K562 (cell line): ENCODE measurements around the gene HNRNPH3. TPM values are rescaled to one million over a fixed set of nuclear protein-coding genes. Genes with fewer than 3 reads are reported as not detected.

Experiments used
- AFF4 ChIP-seq: sonication (generic); formaldehyde crosslinking; IDR thresholded peaks from 2 replicates; pipeline ENCODE4 v1.8.0; 2023; ENCODE audit warnings: mild to moderate bottlenecking, missing genetic modification reagents
- CLOCK ChIP-seq: fragments of 250-450 bp; sonication (Bioruptor Pico); IDR thresholded peaks from 2 replicates; pipeline ENCODE4 v1.4.0; 2020; ENCODE audit warnings: mild to moderate bottlenecking, moderate library complexity, borderline replicate concordance
- CREB3 ChIP-seq: fragments of 450-650 bp; conservative IDR thresholded peaks from 2 replicates; pipeline ENCODE4 v1.6.1; 2016; ENCODE audit warnings: missing genetic modification characterization, low read depth, mild to moderate bottlenecking, missing compliant biosample characterization, moderate library complexity
- CSDE1 ChIP-seq, 2 experiments: fragments of 450-650 bp; IDR thresholded peaks; 2 replicates each; pipeline ENCODE4 v1.6.1; 2016; ENCODE audit warnings: mild to moderate bottlenecking in 1 of 2
- EHMT2 ChIP-seq: fragments of 450-650 bp; IDR thresholded peaks from 2 replicates; pipeline ENCODE4 v1.6.1; 2018; ENCODE audit warnings: antibody characterized with exemption
- EWSR1 ChIP-seq: fragments of 450-650 bp; IDR thresholded peaks from 2 replicates; pipeline ENCODE4 v1.6.1; 2018; ENCODE audit warnings: borderline replicate concordance, mild to moderate bottlenecking, low read depth, moderate library complexity; ENCODE audit not compliant: partially characterized antibody
- FOXJ2 ChIP-seq: fragments of 200-800 bp; sonication (Bioruptor generic); IDR thresholded peaks from 2 replicates; pipeline ENCODE4 v1.6.1; 2016; ENCODE audit warnings: missing genetic modification characterization, missing compliant biosample characterization
- HOMEZ ChIP-seq: fragments of 250-450 bp; sonication (Bioruptor Pico); IDR thresholded peaks from 2 replicates; pipeline ENCODE4 v1.4.0; 2020; ENCODE audit warnings: mild to moderate bottlenecking, moderate library complexity
- KLF1 ChIP-seq: fragments of 450-650 bp; IDR thresholded peaks from 2 replicates; pipeline ENCODE4 v1.6.1; 2016; ENCODE audit warnings: missing genetic modification characterization, missing compliant biosample characterization
- MBD2 ChIP-seq: sonication (generic); IDR thresholded peaks from 2 replicates; pipeline ENCODE4 v1.6.1; 2016; ENCODE audit warnings: low read depth, borderline replicate concordance
- MEF2A ChIP-seq: IDR thresholded peaks from 2 replicates; pipeline ENCODE4 v1.6.1; 2011; ENCODE audit warnings: low read depth, mild to moderate bottlenecking, low read length, moderate library complexity; ENCODE audit not compliant: control insufficient read depth
- MTA3 ChIP-seq: fragments of 450-650 bp; formaldehyde crosslinking; IDR thresholded peaks from 2 replicates; pipeline ENCODE4 v1.6.1; 2017; ENCODE audit warnings: mild to moderate bottlenecking, borderline replicate concordance
- NFYB ChIP-seq: IDR thresholded peaks from 2 replicates; pipeline ENCODE4 v1.6.1; 2011; ENCODE audit warnings: mild to moderate bottlenecking, moderate library complexity; ENCODE audit not compliant: insufficient read length; ENCODE audit errors: extremely low read depth
- NR1H2 ChIP-seq: sonication (generic); formaldehyde crosslinking; IDR thresholded peaks from 2 replicates; pipeline ENCODE4 v1.4.0; 2020; ENCODE audit warnings: mild to moderate bottlenecking, missing genetic modification reagents
- RB1 ChIP-seq: fragments of 450-650 bp; IDR thresholded peaks from 2 replicates; pipeline ENCODE4 v1.6.1; 2017; ENCODE audit warnings: low read depth, mild to moderate bottlenecking
- SIN3B ChIP-seq: fragments of 450-650 bp; IDR thresholded peaks from 2 replicates; pipeline ENCODE4 v1.6.1; 2017; ENCODE audit warnings: low read depth, mild to moderate bottlenecking, moderate library complexity
- SMARCB1 ChIP-seq: IDR thresholded peaks from 2 replicates; pipeline ENCODE4 v1.6.1; 2011; ENCODE audit warnings: improper control_type of control experiment, low read depth; ENCODE audit not compliant: insufficient read length
- polyA plus RNA-seq, 8 experiments: library from polyadenylated mRNA; depleted of rRNA in 4 of 8; stranded (reverse) in 5 of 8; unstranded in 3 of 8; fragments of >200 nt; fragmentation: Nextera tagmentation in 2 of 8; fragmentation: Illumina TruSeq in 1 of 8; extraction: Ambion mirVana in 2 of 8; extraction: Trizol in 1 of 8; gene quantifications; 2 replicates each; pipeline versions ENCODE4 v1.2.1 to v1.2.3, GENCODE V29; 2011 to 2014; ENCODE audit warnings: inconsistent platforms in 1 of 8, missing spikeins in 1 of 8
- total RNA-seq, 7 experiments: library from RNA; depleted of rRNA in 6 of 7; stranded (reverse); fragments of >200 nt in 6 of 7; fragmentation: Illumina TruSeq in 2 of 7; extraction: Trizol in 2 of 7; gene quantifications; 2 replicates each; pipeline versions ENCODE4 v1.2.1 to v1.2.3, GENCODE V29; 2011 to 2021; ENCODE audit warnings: low replicate concordance in 1 of 7

HNRNPH3 gene
- total and polyA plus RNA-seq, 9 of the 15 experiments (the other 6 are each of a cell fraction or from before 2014, with no cell fraction given): 52.8 to 562 (median 152) TPM

GRCh38 chr10:68332259-68333057 is 594 bp downstream of the HNRNPH3 start, which contains the start of gene PBLD (continued):
- TF ChIP-seq HOMEZ (CRISPR knock-in tag) (peak; percentile 84; the same call in 1 of the 2 replicates), EWSR1 (no peak), MEF2A (no peak), SIN3B (no peak; the same call in 1 of the 2 replicates), NFYB (no peak), NR1H2 (CRISPR knock-in tag) (peak; percentile 4; the same call in 1 of the 2 replicates), RB1 (peak; percentile 89), SMARCB1 (no peak), FOXJ2 (tag) (no peak), MTA3 (peak; percentile 87), KLF1 (tag) (0 out of 2 replicates have a peak, but pooled peaks have one; percentile 24), EHMT2 (peak; percentile 18; the same call in 1 of the 2 replicates), CLOCK (CRISPR knock-in tag) (0 out of 2 replicates have a peak, but pooled peaks have one; percentile 14), CREB3 (tag) (0 out of 2 replicates have a peak, but pooled peaks have one; percentile 44), CSDE1 (IDR thresholded peaks at IDR 0.05) (peak in 1 of 2 experiments; percentile 63; a peak in 2 of 4 replicates), AFF4 (CRISPR knock-in tag) (peak; percentile 20; the same call in 1 of the 2 replicates), MBD2 (peak; percentile 56; the same call in 1 of the 2 replicates)
